HUDEP-2 (cell line): ENCODE results near the gene IQCB1.
"Not testable (repeated sequence)": the region's sequence is repeated elsewhere in the genome, so short reads cannot be mapped to it uniquely, and the experiment has no call there.

Experiments
- DNase-seq, 76 experiments: peaks; one replicate each; lab custom pipeline; 2025; ENCODE audit not compliant: unreplicated experiment in 76 of 76; lab: John Stamatoyannopoulos, UW

IQCB1 gene, protein sequence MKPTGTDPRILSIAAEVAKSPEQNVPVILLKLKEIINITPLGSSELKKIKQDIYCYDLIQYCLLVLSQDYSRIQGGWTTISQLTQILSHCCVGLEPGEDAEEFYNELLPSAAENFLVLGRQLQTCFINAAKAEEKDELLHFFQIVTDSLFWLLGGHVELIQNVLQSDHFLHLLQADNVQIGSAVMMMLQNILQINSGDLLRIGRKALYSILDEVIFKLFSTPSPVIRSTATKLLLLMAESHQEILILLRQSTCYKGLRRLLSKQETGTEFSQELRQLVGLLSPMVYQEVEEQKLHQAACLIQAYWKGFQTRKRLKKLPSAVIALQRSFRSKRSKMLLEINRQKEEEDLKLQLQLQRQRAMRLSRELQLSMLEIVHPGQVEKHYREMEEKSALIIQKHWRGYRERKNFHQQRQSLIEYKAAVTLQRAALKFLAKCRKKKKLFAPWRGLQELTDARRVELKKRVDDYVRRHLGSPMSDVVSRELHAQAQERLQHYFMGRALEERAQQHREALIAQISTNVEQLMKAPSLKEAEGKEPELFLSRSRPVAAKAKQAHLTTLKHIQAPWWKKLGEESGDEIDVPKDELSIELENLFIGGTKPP

DNA sequence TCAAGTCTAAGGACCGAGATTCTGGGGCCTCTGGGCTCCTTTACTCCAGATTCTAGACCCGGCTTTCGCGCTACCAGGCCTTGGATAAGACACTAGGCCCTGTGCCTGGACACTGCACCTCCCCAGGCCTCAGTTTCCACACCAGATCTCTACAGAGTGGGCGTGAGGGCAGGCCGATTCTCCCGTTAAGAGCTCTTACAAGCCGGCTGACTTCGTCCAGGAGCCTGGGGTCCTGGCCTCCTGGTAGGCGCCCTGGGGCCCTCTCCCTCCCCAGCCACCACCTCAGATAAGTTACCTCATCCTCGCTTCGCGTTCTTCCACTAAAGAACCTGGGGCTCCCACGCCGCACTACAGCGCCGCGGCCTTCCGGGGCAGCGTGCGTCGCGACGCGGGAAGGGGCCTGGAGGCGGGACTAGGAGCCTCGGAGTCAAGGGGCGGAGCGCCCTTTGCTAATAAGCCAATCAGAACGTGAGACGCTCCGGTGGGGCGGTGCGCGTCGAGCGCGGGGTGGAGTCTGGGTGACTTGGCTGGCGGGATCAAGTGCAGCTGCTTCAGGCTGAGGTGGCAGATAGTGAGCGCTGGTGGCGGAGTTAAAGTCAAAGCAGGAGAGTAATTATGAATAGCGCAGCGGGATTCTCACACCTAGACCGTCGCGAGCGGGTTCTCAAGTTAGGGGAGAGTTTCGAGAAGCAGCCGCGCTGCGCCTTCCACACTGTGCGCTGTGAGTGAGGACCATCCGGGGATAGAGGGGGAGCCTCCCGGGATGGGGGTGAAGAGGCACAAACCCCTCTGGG, at the start of gene IQCB1, which contains the start of gene EAF2:
Gene IQCB1, minus strand, starts transcription at position 390 of the 794 bp plus-strand sequence. CDS start 6,100 bp downstream, outside the sequence.
Gene EAF2, plus strand, starts transcription at position 539 of the 794 bp plus-strand sequence. Its CDS starts 77 bp downstream, at position 616.
- DNase-seq, result peak; percentile 11 to 96 (median 92)

GRCh38 chr3:121883507-121883906, 48.6 kb upstream of the IQCB1 start:
- DNase-seq, result peak in 7 of 76 experiments; percentile 1 to 10 (median 3)

DNA sequence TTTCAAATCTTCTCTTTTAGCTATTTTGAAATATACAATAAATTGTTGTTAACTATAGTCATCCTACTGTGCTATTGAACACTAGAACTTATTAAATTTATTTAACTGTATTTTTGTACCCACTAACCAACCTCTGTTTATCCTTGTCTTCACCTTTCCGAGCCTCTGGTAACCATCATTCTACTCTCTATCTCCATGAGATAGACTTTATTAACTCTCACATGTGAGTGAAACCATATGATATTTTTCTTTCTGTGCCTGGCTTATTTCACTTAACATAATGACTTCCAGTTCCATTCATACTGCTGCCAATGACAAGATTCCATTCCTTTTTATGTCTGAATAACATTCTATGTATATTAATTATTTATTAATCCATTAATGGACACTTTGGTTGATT, 43.6 kb upstream of the IQCB1 start:
- no peak for DNase-seq

- no peak for DNase-seq
These were observed 36.6 kb upstream of the IQCB1 start for GRCh38 chr3:121871430-121871829.

GRCh38 chr3:121870717-121871116, 35.9 kb upstream of the IQCB1 start:
- no peak for DNase-seq

DNA sequence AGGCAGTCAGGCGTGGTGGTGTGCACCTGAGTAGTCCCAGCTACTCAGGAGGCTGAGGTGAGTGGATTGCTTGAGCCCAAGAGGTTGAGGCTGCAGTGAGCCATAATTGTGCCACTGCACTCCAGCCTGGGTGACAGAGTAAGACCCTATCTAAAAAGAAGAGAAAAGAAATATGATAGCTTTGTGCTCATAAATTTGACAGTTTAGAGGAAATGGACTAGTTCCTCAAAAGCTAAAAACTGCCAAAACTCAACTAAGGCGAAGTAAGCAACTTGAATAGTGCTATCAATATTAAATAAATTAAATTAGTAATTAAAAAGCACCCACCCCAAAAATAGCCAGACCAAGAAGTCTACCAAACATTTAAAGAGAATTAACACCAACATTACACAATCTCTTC, 34.9 kb upstream of the IQCB1 start:
- no peak for DNase-seq

DNA sequence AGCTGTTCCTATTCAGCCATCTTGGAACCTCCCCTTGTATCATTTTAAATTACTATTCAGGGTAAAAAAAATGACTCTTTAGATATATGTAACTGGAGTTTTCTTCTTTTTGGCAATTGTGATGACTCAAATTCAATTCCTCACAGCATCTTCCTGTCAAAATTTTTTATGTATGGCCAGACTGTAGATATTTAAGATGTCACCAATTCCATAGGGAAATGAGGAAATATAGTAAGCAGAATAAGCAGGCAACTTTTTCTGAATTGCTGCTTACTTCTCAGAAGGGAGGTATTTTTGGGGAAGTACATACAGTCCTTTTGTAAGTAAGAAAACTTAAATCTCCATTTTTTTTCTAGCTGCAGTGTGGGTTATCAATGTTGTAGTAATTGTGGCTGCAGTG, 28.9 kb upstream of the IQCB1 start:
- DNase-seq, result no peak

DNA sequence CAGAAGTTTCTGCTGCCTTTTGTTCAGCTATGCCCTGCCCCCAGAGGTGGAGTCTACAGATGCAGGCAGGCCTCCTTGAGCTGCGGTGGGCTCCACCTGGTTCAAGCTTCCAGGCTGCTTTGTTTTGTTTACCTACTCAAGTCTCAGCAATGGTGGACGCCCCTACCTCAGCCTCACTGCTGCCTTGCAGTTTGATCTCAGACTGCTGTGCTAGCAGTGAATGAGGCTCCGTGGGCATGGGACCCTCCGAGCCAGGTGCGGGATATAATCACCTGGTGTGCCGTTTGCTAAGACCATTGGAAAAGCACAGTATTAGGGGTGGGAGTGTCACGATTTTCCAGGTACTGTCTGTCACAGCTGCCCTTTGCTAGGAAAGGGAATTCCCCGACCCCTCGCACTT, 28.4 kb upstream of the IQCB1 start:
- DNase-seq, result not testable (repeated sequence)

DNA sequence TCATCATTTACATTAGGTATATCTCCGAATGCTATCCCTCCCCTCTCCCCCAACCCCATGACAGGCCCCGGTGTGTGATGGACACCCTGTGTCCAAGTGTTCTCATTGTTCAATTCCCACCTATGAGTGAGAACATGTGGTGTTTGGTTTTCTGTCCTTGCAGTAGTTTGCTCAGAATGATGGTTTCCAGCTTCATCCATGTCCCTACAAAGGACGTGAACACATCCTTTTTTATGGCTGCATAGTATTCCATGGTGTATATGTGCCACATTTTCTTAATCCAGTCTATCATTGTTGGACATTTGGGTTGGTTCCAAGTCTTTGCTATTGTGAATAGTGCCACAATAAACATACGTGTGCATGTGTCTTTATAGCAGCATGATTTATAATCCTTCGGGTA, 22.9 kb upstream of the IQCB1 start:
- DNase-seq, result not testable (repeated sequence)

- DNase-seq, result peak in 1 of 76 experiments; percentile 15
These were observed 20.7 kb upstream of the IQCB1 start for GRCh38 chr3:121855555-121855954.

- no peak for DNase-seq
These were observed 17.4 kb upstream of the IQCB1 start for GRCh38 chr3:121852256-121852655.

DNA sequence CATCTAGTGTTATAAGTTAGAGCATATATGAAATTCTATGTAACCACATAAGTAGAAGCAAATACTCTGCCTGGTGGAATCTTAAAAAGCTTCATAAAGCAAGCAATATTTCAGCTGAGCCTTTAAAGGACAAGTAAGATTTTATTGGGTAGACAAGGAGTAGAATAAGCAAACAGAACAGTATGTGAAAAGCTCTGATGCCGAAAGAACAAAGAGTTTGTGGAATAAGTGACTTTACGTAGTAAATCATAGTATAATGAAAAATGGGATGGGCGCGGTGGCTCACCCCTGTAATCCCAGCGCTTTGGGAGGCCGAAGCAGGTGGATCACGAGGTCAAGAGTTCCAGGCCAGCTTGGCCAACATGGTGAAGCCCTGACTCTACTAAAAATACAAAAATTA, 10.0 kb upstream of the IQCB1 start:
- DNase-seq, result no peak

GRCh38 chr3:121839962-121840361, 5.1 kb upstream of the IQCB1 start:
- no peak for DNase-seq

GRCh38 chr3:121836481-121836880, 1.6 kb upstream of the IQCB1 start:
- peak in 2 of 76 experiments; percentile 4 to 12 for DNase-seq

DNA sequence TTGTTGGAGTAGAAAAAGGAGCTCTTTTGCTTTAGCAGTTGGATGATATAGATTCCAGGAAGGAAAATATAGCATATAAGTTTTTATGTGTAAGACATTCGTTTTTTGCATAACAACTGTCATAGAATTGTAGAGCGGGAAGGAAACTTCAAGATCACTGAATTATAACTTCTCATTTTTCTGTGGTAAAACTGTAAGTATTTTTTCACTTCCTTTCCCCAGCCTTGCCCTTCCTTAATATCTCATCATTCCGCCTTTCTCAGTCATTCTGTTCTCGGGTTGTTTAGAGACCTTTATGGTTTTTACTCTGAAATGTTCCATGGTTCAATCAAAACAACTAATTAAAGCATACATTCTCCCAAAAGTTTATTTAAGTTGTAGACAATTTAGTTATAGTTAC, 1.2 kb upstream of the IQCB1 start:
- DNase-seq, result no peak

DNA sequence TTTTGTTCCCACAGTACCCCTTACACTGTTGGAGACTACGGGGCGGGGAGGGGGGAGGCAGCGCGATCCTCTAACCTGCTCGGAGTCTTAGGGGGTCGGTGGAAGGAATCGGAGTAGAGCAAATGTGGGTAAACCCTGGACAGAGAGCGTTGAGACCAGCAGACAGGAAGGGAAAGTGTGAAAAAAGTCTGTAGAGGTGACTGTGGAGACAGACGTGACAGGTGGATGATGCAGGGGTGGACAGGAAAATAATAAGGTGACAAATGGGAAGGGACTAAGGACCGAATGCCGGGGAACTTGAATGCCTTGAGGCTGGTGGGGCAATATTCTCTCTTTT, 573 bp upstream of the IQCB1 start:
- DNase-seq, result peak in 3 of 76 experiments; percentile 4 to 38 (median 29)

- DNase-seq, result no peak
These were observed 646 bp downstream of the IQCB1 start for GRCh38 chr3:121834157-121834670.

GRCh38 chr3:121822973-121823372, 11.9 kb downstream of the IQCB1 start:
- DNase-seq, result no peak

- no peak for DNase-seq
These were observed 13.2 kb downstream of the IQCB1 start for GRCh38 chr3:121821421-121822199.

DNA sequence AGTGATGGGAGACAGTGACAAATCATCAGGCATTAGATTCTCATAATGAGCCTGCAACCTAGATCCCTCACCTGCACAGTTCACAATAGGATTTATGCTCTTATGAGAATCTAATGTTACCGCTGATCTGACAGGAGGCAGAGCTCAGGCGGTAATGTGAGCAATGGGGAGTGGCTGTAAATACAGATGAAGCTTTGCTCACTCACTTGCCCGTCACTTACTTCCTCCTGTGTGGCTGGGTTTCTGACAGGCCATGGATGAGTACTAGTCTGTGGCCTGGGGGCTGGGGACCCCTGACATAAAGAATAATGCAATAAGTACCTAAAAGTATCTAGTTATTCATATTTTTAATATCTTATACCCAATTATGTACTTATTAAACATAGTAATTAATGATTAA, 15.6 kb downstream of the IQCB1 start:
- no peak for DNase-seq
